ENCODE measurements around the gene RBMS2. TPM values are rescaled to one million over a fixed set of nuclear protein-coding genes. Genes with fewer than 3 reads are reported as not detected.
"Not testable (repeated sequence)": the region's sequence is repeated elsewhere in the genome, so short reads cannot be mapped to it uniquely, and the experiment has no call there.

Gene RBMS2
- total RNA-seq, 1 donor from 2014 or later, result 10.2 TPM

DNA sequence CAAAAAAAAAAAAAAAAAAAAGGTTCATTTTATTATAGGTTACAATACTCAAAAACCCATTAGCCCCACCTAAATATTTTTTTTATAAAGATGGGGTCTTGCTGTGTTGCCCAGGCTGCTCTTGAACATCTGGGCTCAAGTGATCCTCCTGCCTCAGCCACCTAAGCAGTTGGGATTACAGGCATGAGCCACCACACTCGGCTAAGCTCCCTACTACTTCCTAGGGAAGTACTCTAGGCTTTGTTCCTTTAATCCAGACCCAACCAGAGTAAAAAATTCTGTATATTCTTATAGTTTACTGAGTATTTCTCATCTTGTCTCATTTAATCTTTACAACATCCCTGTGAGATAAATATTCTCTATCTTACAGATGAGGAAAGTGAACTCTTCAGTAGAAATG lies 50.7 kb downstream of the RBMS2 start:
- no peak for DNase-seq
- no peak for TF ChIP-seq CTCF (IDR thresholded peaks at IDR 0.05; ENCODE audit: partially characterized antibody, unreplicated experiment)

GRCh38 chr12:56574210-56574609 lies 52.6 kb downstream of the RBMS2 start:
- DNase-seq, result no peak
- H3K36me3 Mint-ChIP-seq (ENCODE audit: unreplicated experiment), result no peaks in the 10 kb centered on the region
- TF ChIP-seq CTCF (IDR thresholded peaks at IDR 0.05; ENCODE audit: partially characterized antibody, unreplicated experiment), result no peak
- H3K27me3 Mint-ChIP-seq (ENCODE audit: unreplicated experiment), result peaks cover 1% of the 10 kb centered on the region
- no peak overlapping the region for H3K4me3 Mint-ChIP-seq (ENCODE audit: unreplicated experiment)
- H3K9me3 Mint-ChIP-seq (ENCODE audit: unreplicated experiment), result no peaks in the 10 kb centered on the region
- no peak overlapping the region for H3K27ac Mint-ChIP-seq (ENCODE audit: unreplicated experiment)
- H3K4me1 Mint-ChIP-seq (ENCODE audit: low read depth, unreplicated experiment), result no peaks in the 10 kb centered on the region

More for the DNA sequence above, 50.7 kb downstream of the RBMS2 start:
- Mint-ChIP-seq H3K27ac (ENCODE audit: unreplicated experiment) (no peak overlapping the region), H3K4me3 (ENCODE audit: unreplicated experiment) (no peak overlapping the region), H3K9me3 (ENCODE audit: unreplicated experiment) (no peaks in the 10 kb centered on the region), H3K36me3 (ENCODE audit: unreplicated experiment) (no peaks in the 10 kb centered on the region), H3K4me1 (ENCODE audit: low read depth, unreplicated experiment) (no peaks in the 10 kb centered on the region), H3K27me3 (ENCODE audit: unreplicated experiment) (peaks cover 1% of the 10 kb centered on the region)

- H3K27ac Mint-ChIP-seq (ENCODE audit: unreplicated experiment); DNase-seq; H3K27me3 Mint-ChIP-seq (ENCODE audit: unreplicated experiment); H3K4me3 Mint-ChIP-seq (ENCODE audit: unreplicated experiment); H3K4me1 Mint-ChIP-seq (ENCODE audit: low read depth, unreplicated experiment); H3K36me3 Mint-ChIP-seq (ENCODE audit: unreplicated experiment); H3K9me3 Mint-ChIP-seq (ENCODE audit: unreplicated experiment): not testable (repeated sequence)
Observed at GRCh38 chr12:56577248-56577647, 55.6 kb downstream of the RBMS2 start.

GRCh38 chr12:56578983-56579546 lies 57.4 kb downstream of the RBMS2 start:
- no peaks in the 10 kb centered on the region for H3K4me1 Mint-ChIP-seq (ENCODE audit: low read depth, unreplicated experiment)
- no peak overlapping the region for H3K27ac Mint-ChIP-seq (ENCODE audit: unreplicated experiment)
- H3K4me3 Mint-ChIP-seq (ENCODE audit: unreplicated experiment), result no peak overlapping the region
- H3K9me3 Mint-ChIP-seq (ENCODE audit: unreplicated experiment), result no peaks in the 10 kb centered on the region
- no peak for DNase-seq
- no peaks in the 10 kb centered on the region for H3K36me3 Mint-ChIP-seq (ENCODE audit: unreplicated experiment)
- no peak for TF ChIP-seq CTCF (IDR thresholded peaks at IDR 0.05; ENCODE audit: partially characterized antibody, unreplicated experiment)
- no peaks in the 10 kb centered on the region for H3K27me3 Mint-ChIP-seq (ENCODE audit: unreplicated experiment)

DNA sequence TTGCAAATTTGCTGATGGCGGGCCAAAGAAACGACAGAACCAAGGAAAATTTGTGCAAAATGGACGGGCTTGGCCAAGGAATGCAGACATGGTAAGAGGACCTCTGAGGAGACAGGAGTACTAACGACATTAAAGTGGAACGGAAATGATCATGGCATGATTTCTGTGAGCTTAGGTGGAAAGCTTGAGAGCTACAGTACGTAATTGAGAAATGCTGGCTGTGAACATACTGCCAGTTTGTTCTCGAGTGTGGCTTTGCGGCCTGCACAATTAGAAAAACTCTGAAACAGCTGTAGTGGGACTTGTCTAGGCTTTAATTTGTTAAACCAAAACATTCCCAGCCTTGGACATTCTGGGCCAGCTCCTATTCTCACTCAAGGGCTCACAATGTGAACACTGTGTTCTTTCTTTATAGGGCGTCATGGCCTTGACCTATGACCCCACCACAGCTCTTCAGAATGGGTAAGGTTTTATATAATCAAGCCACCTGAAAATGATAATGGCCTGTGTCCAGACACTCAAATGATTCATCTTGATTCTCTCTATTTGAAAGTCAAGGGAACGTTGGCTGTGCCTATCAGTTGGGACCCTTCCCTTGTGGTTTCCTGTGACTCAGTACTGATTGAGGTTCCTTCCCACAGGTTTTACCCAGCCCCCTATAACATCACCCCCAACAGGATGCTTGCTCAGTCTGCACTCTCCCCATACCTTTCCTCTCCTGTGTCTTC lies 60.0 kb downstream of the RBMS2 start:
- Mint-ChIP-seq H3K36me3 (ENCODE audit: unreplicated experiment) (no peaks in the 10 kb centered on the region), H3K4me1 (ENCODE audit: low read depth, unreplicated experiment) (no peaks in the 10 kb centered on the region), H3K27me3 (ENCODE audit: unreplicated experiment) (no peaks in the 10 kb centered on the region), H3K27ac (ENCODE audit: unreplicated experiment) (no peak overlapping the region), H3K9me3 (ENCODE audit: unreplicated experiment) (no peaks in the 10 kb centered on the region), H3K4me3 (ENCODE audit: unreplicated experiment) (no peak overlapping the region)
- no peak for DNase-seq
- no peak for TF ChIP-seq CTCF (IDR thresholded peaks at IDR 0.05; ENCODE audit: partially characterized antibody, unreplicated experiment)

All from glutamatergic neuron (in vitro differentiated cells).